HepG2 (cell line): ENCODE results near the gene DSTN. TPM values are rescaled to one million over a fixed set of nuclear protein-coding genes. Genes with fewer than 3 reads are reported as not detected.

Source experiments
- ARNTL ChIP-seq: sonication (generic); formaldehyde crosslinking; IDR thresholded peaks from 2 replicates; pipeline ENCODE4 v1.4.0; 2020; ENCODE audit warnings: mild to moderate bottlenecking, missing genetic modification reagents
- BCL6 ChIP-seq: IDR thresholded peaks from 2 replicates; pipeline ENCODE4 v1.6.1; 2016; ENCODE audit warnings: missing genetic modification reagents, missing compliant biosample characterization
- FOXM1 ChIP-seq: sonication (generic); formaldehyde crosslinking; IDR thresholded peaks from 2 replicates; pipeline ENCODE4 v1.5.0; 2020; ENCODE audit warnings: missing genetic modification reagents
- IRX3 ChIP-seq: sonication (generic); formaldehyde crosslinking; IDR thresholded peaks from 2 replicates; pipeline ENCODE4 v1.8.1; 2023; ENCODE audit warnings: mild to moderate bottlenecking, low read depth, missing genetic modification reagents, borderline replicate concordance
- KLF11 ChIP-seq: IDR thresholded peaks from 2 replicates; pipeline ENCODE4 v1.6.1; 2016; ENCODE audit warnings: missing compliant biosample characterization
- MIXL1 ChIP-seq: IDR thresholded peaks from 2 replicates; pipeline ENCODE4 v1.6.1; 2016
- NRL ChIP-seq: sonication (generic); formaldehyde crosslinking; IDR thresholded peaks from 2 replicates; pipeline ENCODE4 v1.5.0; 2020; ENCODE audit warnings: missing genetic modification reagents, mild to moderate bottlenecking, moderate library complexity, borderline replicate concordance
- PITX1 ChIP-seq: sonication (generic); formaldehyde crosslinking; IDR thresholded peaks from 2 replicates; pipeline ENCODE4 v1.5.1; 2020; ENCODE audit warnings: mild to moderate bottlenecking, missing genetic modification reagents
- RFXANK ChIP-seq: IDR thresholded peaks from 2 replicates; pipeline ENCODE4 v1.6.1; 2016
- THAP11 ChIP-seq: IDR thresholded peaks from 2 replicates; pipeline ENCODE4 v1.6.1; 2016; ENCODE audit warnings: missing biosample characterization, missing genetic modification reagents
- ZBTB14 ChIP-seq: sonication (generic); formaldehyde crosslinking; IDR thresholded peaks from 2 replicates; pipeline ENCODE4 v1.4.0; 2020; ENCODE audit warnings: missing genetic modification reagents
- ZHX2 ChIP-seq, 2 experiments: sonication (generic) in 1 of 2; formaldehyde crosslinking in 1 of 2; IDR thresholded peaks; 2 replicates each; pipeline versions ENCODE4 v1.6.1 to v1.9.0; 2014 to 2022; ENCODE audit warnings: antibody characterized with exemption in 1 of 2, borderline replicate concordance in 1 of 2, inconsistent platforms in 1 of 2, low read depth in 1 of 2, missing genetic modification reagents in 1 of 2
- ZNF124 ChIP-seq: sonication (generic); formaldehyde crosslinking; IDR thresholded peaks from 2 replicates; pipeline ENCODE4 v1.4.0; 2020; ENCODE audit warnings: missing genetic modification reagents
- ZNF337 ChIP-seq: sonication (generic); formaldehyde crosslinking; IDR thresholded peaks from 2 replicates; pipeline ENCODE4 v1.5.1; 2020; ENCODE audit warnings: missing genetic modification reagents, low read depth, mild to moderate bottlenecking, borderline replicate concordance
- ZNF562 ChIP-seq: sonication (generic); formaldehyde crosslinking; IDR thresholded peaks from 2 replicates; pipeline ENCODE4 v1.8.0; 2022; ENCODE audit warnings: missing genetic modification reagents, borderline replicate concordance
- ZNF770 ChIP-seq: sonication (generic); formaldehyde crosslinking; IDR thresholded peaks from 2 replicates; pipeline ENCODE4 v1.5.0; 2020; ENCODE audit warnings: mild to moderate bottlenecking, missing genetic modification reagents
- polyA plus RNA-seq, 8 experiments: library from polyadenylated mRNA; depleted of rRNA in 3 of 8; stranded (reverse) in 7 of 8; unstranded in 1 of 8; fragments of >200 nt; fragmentation: Illumina TruSeq in 4 of 8; extraction: Trizol in 4 of 8; gene quantifications; 2 replicates each; pipeline versions ENCODE4 v1.2.1 to v1.2.3, GENCODE V29; 2011 to 2016; ENCODE audit warnings: low read depth in 4 of 8, missing spikeins in 1 of 8, mixed read lengths in 1 of 8; ENCODE audit not compliant: insufficient read depth in 1 of 8
- total RNA-seq, 5 experiments: library from RNA; depleted of rRNA; stranded (reverse); fragments of >200 nt; fragmentation: Illumina TruSeq; extraction: Trizol; gene quantifications; 2 replicates each; pipeline ENCODE4 v1.2.3, GENCODE V29; 2016; ENCODE audit warnings: low read depth in 1 of 5

Gene DSTN
- total and polyA plus RNA-seq, 2 of the 13 experiments (the other 11 are each of a cell fraction or from before 2014, with no cell fraction given): 27.6 to 106 TPM

GRCh38 chr20:17530716-17531664 is 38.9 kb upstream of the DSTN start, which contains the start of gene BFSP1 (continued):
- TF ChIP-seq ZBTB14 (CRISPR knock-in tag) (peak; percentile 81; the same call in 1 of the 2 replicates), THAP11 (CRISPR knock-in tag) (0 out of 2 replicates have a peak, but pooled peaks have one; percentile 46), PITX1 (CRISPR knock-in tag) (peak; percentile 60; the same call in 1 of the 2 replicates), NRL (CRISPR knock-in tag) (peak; percentile 3; the same call in 1 of the 2 replicates), FOXM1 (CRISPR knock-in tag) (0 out of 2 replicates have a peak, but pooled peaks have one; percentile 0), BCL6 (CRISPR knock-in tag) (peak; percentile 52; the same call in 1 of the 2 replicates), ARNTL (CRISPR knock-in tag) (no peak), ZNF562 (CRISPR knock-in tag) (0 out of 2 replicates have a peak, but pooled peaks have one; percentile 25), RFXANK (CRISPR knock-in tag) (no peak), ZNF770 (peak; percentile 32; the same call in 1 of the 2 replicates), KLF11 (CRISPR knock-in tag) (no peak), IRX3 (CRISPR knock-in tag) (peak; percentile 89), MIXL1 (CRISPR knock-in tag) (no peak), ZNF124 (CRISPR knock-in tag) (no peak), ZNF337 (CRISPR knock-in tag) (peak; percentile 81; the same call in 1 of the 2 replicates), ZHX2 (IDR thresholded peaks at IDR 0.05; ENCODE audit: low read depth) (no peak), ZHX2 (CRISPR knock-in tag; IDR thresholded peaks at IDR 0.05; ENCODE audit: borderline replicate concordance) (peak; percentile 84; the same call in 1 of the 2 replicates)
